Mesangial cell (primary cell): ENCODE results near the gene PRKCZ. TPM values are rescaled to one million over a fixed set of nuclear protein-coding genes. Genes with fewer than 3 reads are reported as not detected.

Experiments
- total RNA-seq: library from RNA; depleted of rRNA; stranded (reverse); fragments of >200 nt; gene quantifications from 2 replicates; pipeline ENCODE4 v1.2.3, GENCODE V29; 2015

Gene PRKCZ
- total RNA-seq = 18.7 and 36.4 TPM in 2 replicates

DNA sequence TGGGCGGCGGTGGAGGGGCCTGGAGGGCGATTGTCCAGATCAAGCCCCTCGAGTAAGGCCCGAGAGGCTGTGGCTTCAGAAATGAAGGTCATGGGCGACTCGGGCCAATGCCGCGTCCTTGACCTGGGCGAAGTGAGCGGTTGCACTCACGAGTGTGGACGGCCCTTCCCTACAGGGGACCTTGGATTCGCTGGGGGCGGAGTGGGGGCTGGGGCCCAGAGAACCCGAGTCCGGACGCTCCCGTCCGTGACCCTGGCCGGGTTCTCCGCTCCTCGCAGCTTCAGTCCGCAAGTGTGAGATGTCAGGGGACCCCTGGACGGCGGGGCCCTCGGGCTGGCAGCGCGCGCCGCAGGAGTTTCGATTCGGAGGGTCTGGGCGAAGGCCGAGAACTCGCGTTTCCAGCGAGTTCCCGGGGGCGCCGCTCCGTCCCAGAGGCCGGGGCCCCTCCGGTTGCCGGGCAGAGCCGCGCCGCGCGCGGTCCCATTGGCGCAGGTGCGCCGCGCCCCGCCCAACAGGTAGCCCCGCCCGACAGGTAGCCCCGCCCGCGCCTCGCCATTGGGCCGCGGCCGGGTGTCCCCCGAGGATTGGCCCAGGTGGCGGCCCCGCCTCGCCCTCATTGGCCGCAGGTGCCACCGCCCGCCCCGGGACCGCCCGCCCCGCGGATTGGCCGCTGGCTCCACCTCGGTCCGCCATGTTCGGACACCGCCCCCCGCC, at the start of gene PRKCZ:
TSS of gene PRKCZ (plus strand) at position 694 of the 714 bp plus-strand sequence. CDS start 220 bp downstream, outside the sequence.

DNA sequence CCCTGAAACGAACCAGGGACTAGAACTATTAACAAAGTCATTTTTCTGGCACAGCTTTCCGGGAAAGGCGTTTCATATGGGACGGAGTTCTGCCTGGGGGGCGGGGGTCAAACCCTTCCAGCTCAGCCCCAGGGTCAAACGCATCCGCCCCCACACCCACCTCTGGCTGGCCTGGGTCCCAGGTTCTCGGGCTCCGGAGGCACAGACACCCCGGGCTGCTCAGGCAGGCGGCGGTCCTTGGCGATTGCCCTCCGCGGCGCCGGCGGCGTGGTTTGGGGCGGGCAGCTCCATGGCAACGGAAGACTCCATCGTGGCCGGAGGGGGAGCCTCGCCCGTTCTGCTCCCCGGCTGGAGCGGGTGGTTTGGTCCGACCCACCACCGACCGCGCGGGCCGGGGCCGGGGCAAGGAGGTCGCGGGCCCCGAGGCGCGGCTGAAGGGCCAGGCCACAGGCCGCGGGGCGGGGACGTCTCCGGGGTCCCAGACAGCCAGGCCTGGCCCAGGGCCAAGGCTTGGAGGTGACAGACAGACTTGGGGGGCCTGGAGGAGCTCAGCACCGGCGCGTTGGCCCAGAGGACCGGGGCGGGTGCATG, 46.6 kb upstream of the PRKCZ start, which contains the start of gene CFAP74:
TSS of gene CFAP74 (minus strand) at position 246 of the 591 bp plus-strand sequence. CDS start 12,830 bp downstream, outside the sequence.

DNA sequence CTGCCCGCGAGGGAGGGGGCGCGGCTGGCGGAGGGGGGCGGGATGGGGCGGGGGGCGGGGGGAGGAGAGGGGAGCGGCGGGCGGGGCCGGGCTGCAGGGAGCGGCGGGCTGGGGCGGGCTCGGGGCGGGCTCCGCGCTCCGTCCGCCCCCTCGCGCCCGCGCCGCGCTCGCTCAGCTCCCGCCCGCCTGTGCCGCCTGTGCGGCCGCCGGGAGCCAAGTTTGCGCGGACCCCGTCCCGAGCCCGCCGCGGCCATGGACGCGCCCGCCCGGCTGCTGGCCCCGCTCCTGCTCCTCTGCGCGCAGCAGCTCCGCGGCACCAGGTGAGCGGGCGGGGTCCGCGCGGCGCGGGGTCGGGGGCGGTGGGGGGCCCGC, 31.1 kb upstream of the PRKCZ start, which contains the start of gene GABRD:
TSS of gene GABRD (plus strand) at position 174 of the 372 bp plus-strand sequence. CDS start at position 253, 79 bp downstream.

DNA sequence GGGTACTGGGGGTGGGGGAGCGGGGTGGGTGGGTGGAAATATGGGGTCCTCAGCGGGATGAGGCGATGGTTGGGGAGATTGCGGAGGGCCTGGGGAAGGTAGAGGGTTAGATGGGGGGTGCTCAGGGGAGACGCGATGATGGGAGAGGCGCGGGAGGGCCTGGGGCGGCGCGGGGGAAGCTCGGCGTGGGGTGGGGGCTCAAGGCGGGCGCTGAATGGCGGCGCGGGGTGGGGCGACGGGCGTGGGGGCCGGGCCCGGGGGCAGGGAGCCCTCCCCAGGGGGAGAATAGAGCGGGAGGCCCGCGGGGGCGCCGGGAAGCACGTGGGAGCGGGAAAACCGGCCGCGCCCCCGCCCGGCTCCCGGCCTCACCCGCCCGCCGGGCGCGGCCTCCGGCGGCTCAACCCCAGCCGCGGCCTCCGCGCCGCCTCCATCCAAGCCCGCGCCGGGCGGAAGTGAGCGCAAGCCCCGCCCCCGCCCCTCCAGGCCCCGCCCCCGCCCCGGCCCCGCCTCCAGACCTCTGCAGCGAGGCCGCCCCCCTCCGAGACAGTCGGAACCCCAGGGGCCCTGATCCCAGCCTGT, 144.2 kb downstream of the PRKCZ start, which contains the start of gene FAAP20:
TSS of gene FAAP20 (minus strand) at position 454 of the 579 bp plus-strand sequence. CDS start at position 431, 23 bp downstream.

DNA sequence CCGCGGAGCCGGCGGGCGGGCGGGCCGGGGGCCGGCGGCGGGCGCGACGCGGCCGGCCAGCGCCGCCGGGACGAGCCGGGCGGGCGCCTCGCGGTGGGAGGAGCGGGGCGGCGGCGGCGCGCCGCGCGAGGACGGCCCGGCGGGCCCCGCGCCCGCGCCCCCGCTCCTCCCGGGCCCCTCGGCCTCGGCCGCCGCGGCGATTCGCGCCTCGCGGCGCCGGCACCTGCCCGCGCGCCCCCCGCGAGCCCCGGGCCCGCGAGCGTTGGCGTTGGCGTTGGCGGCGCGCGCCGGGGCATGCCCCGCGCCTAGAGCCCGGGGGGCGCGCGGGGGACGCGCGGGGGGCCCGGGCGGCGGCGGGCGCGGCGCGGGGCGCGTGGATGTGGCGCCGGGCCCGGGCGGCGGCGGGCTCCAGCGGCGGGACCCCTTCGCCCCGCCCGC, 178.0 kb downstream of the PRKCZ start, which contains the start of gene SKI:
TSS of gene SKI (plus strand) at position 163 of the 438 bp plus-strand sequence. CDS start 448 bp downstream, outside the sequence.

Other genes starting within 250 kb of the PRKCZ start
- 169 and 212 TPM in 2 replicates for gene GNB1, start 159.3 kb upstream of the PRKCZ start, total RNA-seq
- gene CALML6, start 135.2 kb upstream of the PRKCZ start, total RNA-seq = 0.63 TPM in 1 of 2 replicates, not detected in the other
- gene TMEM52, start 131.1 kb upstream of the PRKCZ start, total RNA-seq = 1.1 and 3.1 TPM in 2 replicates
- gene CFAP74, start 46.6 kb upstream of the PRKCZ start, total RNA-seq = under 0.01 TPM in 1 of 2 replicates, not detected in the other
- gene GABRD, start 31.1 kb upstream of the PRKCZ start, total RNA-seq = not detected in 2 replicates
- 53.6 and 76.1 TPM in 2 replicates for gene FAAP20, start 144.4 kb downstream of the PRKCZ start, total RNA-seq
- gene SKI, start 177.9 kb downstream of the PRKCZ start, total RNA-seq = 36.0 and 46.5 TPM in 2 replicates